ENCODE measurements around the gene MAP3K8. TPM values are rescaled to one million over a fixed set of nuclear protein-coding genes. Genes with fewer than 3 reads are reported as not detected.
A peak's percentile ranks its signal among the peaks of the same experiment; 100 is the strongest.

The MAP3K8 gene
- total and polyA plus RNA-seq, 9 of the 15 experiments (the other 6 are each of a cell fraction or from before 2014, with no cell fraction given) = 6.9 to 23.6 (median 13.6) TPM

DNA sequence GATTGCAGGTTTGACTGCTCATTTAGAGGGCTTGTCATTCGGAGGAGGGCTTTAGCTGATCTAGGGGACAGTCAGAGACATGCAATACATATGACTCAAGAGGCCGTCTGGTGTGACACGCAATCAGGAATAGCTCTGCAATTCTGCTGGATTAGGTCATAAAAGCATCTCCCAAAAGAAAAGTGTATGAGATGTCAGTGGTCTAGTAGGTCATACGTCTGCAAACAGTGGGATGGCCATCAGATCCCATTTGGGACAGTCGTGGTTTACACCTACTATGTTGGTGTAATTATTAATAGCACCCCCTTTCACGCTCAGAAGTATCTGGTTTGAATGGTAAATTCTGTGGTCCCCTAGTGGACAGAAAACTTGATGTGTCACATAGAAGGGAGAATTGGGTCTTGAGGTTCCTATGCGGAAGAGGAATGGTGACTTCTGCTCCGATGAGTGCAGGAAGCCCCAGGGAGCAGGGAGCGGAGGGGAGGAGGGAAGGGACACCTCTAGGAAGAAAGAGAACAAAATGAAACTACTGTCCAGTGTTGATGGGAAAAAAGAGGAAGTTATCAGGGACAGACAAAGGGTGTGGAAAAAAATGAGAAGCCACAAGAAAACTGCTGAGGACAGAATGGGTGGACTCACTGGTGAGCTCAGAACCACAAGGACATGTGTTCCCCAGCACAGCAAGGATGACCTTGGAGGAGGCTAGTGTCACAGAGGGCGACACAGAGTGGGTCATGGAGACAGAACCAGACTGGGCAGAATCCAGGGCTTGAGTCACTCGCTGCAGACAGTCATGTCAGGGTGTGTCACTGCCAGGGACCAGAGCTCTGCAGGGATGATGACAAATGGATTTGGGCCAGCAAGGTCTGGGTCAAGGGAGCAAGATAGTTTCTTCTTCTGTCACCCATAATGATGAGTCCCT lies 59.9 kb downstream of the MAP3K8 start (continued):
- TF ChIP-seq TCF7L2 (IDR thresholded peaks at IDR 0.05; ENCODE audit: low read depth, low read length) (no peak), NCOA2 (IDR thresholded peaks at IDR 0.05; ENCODE audit: partially characterized antibody in 2 of 2) (no peak), XRCC5 (IDR thresholded peaks at IDR 0.05; ENCODE audit: low read depth, low read length) (no peak), RBBP5 (IDR thresholded peaks at IDR 0.05; ENCODE audit: borderline replicate concordance, insufficient read depth, low read length, poor library complexity, severe bottlenecking) (no peak), PHB (CRISPR knock-in tag; IDR thresholded peaks at IDR 0.05) (no peak), SREBF2 (CRISPR knock-in tag; IDR thresholded peaks at IDR 0.05) (no peak), BRD4 (IDR thresholded peaks at IDR 0.05) (no peak), SMARCA5 (IDR thresholded peaks at IDR 0.05) (peak; percentile 2; the same call in 1 of the 2 replicates), PURB (CRISPR knock-in tag; IDR thresholded peaks at IDR 0.05; ENCODE audit: low read depth) (no peak), POLR2AphosphoS2 (IDR thresholded peaks at IDR 0.05; ENCODE audit: low read length) (no peak), SRSF3 (IDR thresholded peaks at IDR 0.05; ENCODE audit: insufficient read depth, low read length) (no peak), BRF1 (IDR thresholded peaks at IDR 0.05; ENCODE audit: borderline replicate concordance, extremely low read depth, insufficient read length) (no peak), EGR1 (conservative IDR thresholded peaks at IDR 0.05) (no peak), ZNF785 (CRISPR knock-in tag; IDR thresholded peaks at IDR 0.05) (no peak), NCOA6 (IDR thresholded peaks at IDR 0.05) (no peak), HNRNPUL1 (IDR thresholded peaks at IDR 0.05; ENCODE audit: low read length) (no peak), ZNF354B (CRISPR knock-in tag; IDR thresholded peaks at IDR 0.05) (no peak)
- TF ChIP-seq, protein P1, sequence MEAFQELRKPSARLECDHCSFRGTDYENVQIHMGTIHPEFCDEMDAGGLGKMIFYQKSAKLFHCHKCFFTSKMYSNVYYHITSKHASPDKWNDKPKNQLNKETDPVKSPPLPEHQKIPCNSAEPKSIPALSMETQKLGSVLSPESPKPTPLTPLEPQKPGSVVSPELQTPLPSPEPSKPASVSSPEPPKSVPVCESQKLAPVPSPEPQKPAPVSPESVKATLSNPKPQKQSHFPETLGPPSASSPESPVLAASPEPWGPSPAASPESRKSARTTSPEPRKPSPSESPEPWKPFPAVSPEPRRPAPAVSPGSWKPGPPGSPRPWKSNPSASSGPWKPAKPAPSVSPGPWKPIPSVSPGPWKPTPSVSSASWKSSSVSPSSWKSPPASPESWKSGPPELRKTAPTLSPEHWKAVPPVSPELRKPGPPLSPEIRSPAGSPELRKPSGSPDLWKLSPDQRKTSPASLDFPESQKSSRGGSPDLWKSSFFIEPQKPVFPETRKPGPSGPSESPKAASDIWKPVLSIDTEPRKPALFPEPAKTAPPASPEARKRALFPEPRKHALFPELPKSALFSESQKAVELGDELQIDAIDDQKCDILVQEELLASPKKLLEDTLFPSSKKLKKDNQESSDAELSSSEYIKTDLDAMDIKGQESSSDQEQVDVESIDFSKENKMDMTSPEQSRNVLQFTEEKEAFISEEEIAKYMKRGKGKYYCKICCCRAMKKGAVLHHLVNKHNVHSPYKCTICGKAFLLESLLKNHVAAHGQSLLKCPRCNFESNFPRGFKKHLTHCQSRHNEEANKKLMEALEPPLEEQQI (IDR thresholded peaks at IDR 0.05) = peak; percentile 38; the same call in 1 of the 2 replicates
- TF ChIP-seq, protein P2, sequence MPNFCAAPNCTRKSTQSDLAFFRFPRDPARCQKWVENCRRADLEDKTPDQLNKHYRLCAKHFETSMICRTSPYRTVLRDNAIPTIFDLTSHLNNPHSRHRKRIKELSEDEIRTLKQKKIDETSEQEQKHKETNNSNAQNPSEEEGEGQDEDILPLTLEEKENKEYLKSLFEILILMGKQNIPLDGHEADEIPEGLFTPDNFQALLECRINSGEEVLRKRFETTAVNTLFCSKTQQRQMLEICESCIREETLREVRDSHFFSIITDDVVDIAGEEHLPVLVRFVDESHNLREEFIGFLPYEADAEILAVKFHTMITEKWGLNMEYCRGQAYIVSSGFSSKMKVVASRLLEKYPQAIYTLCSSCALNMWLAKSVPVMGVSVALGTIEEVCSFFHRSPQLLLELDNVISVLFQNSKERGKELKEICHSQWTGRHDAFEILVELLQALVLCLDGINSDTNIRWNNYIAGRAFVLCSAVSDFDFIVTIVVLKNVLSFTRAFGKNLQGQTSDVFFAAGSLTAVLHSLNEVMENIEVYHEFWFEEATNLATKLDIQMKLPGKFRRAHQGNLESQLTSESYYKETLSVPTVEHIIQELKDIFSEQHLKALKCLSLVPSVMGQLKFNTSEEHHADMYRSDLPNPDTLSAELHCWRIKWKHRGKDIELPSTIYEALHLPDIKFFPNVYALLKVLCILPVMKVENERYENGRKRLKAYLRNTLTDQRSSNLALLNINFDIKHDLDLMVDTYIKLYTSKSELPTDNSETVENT (CRISPR knock-in tag; IDR thresholded peaks at IDR 0.05) = no peak
- TF ChIP-seq, protein P3, sequence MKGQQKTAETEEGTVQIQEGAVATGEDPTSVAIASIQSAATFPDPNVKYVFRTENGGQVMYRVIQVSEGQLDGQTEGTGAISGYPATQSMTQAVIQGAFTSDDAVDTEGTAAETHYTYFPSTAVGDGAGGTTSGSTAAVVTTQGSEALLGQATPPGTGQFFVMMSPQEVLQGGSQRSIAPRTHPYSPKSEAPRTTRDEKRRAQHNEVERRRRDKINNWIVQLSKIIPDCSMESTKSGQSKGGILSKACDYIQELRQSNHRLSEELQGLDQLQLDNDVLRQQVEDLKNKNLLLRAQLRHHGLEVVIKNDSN (CRISPR knock-in tag; IDR thresholded peaks at IDR 0.05) = no peak
- TF ChIP-seq, protein P4, sequence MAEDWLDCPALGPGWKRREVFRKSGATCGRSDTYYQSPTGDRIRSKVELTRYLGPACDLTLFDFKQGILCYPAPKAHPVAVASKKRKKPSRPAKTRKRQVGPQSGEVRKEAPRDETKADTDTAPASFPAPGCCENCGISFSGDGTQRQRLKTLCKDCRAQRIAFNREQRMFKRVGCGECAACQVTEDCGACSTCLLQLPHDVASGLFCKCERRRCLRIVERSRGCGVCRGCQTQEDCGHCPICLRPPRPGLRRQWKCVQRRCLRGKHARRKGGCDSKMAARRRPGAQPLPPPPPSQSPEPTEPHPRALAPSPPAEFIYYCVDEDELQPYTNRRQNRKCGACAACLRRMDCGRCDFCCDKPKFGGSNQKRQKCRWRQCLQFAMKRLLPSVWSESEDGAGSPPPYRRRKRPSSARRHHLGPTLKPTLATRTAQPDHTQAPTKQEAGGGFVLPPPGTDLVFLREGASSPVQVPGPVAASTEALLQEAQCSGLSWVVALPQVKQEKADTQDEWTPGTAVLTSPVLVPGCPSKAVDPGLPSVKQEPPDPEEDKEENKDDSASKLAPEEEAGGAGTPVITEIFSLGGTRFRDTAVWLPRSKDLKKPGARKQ (CRISPR knock-in tag; IDR thresholded peaks at IDR 0.05) = no peak
